GM18499 (cell line): ENCODE results near the gene ENAH.

Experiments used
- ATAC-seq: cut with Tn5 transposase; IDR thresholded peaks from one replicate; pipeline ENCODE4 v1.9.1; 2021; ENCODE audit warnings: moderate number of reproducible peaks; ENCODE audit not compliant: insufficient read depth, unreplicated experiment

Gene ENAH

GRCh38 chr1:225611537-225612223 lies 41.2 kb downstream of the ENAH start:
- no peak for ATAC-seq

GRCh38 chr1:225610539-225610938 lies 42.4 kb downstream of the ENAH start:
- ATAC-seq: no peak

- ATAC-seq: no peak
These were observed 44.7 kb downstream of the ENAH start for GRCh38 chr1:225608014-225608796.

- ATAC-seq: no peak
These were observed 45.6 kb downstream of the ENAH start for GRCh38 chr1:225607355-225607754.

GRCh38 chr1:225603538-225604354 lies 49.2 kb downstream of the ENAH start:
- ATAC-seq: no peak

GRCh38 chr1:225602590-225603206 lies 50.2 kb downstream of the ENAH start:
- no peak for ATAC-seq

- no peak for ATAC-seq
These were observed 50.9 kb downstream of the ENAH start for GRCh38 chr1:225601902-225602589.

GRCh38 chr1:225598847-225599246 lies 54.1 kb downstream of the ENAH start:
- no peak for ATAC-seq

GRCh38 chr1:225597926-225598575 lies 54.9 kb downstream of the ENAH start:
- no peak for ATAC-seq

GRCh38 chr1:225596736-225597135 lies 56.2 kb downstream of the ENAH start:
- ATAC-seq: no peak

- ATAC-seq: no peak
These were observed 56.9 kb downstream of the ENAH start for GRCh38 chr1:225595974-225596551.

- ATAC-seq: no peak
These were observed 57.5 kb downstream of the ENAH start for GRCh38 chr1:225595452-225595851.

- ATAC-seq: no peak
These were observed 59.5 kb downstream of the ENAH start for GRCh38 chr1:225593414-225593813.

GRCh38 chr1:225592362-225593025 lies 60.4 kb downstream of the ENAH start:
- no peak for ATAC-seq

GRCh38 chr1:225587310-225587709 lies 65.6 kb downstream of the ENAH start:
- ATAC-seq: no peak

- ATAC-seq: no peak
These were observed 71.7 kb downstream of the ENAH start for GRCh38 chr1:225581186-225581585.

- no peak for ATAC-seq
These were observed 72.5 kb downstream of the ENAH start for GRCh38 chr1:225580238-225581099.
